HG03521 (cell line): ENCODE results near the gene SAP30.

ENCODE experiments used
- ATAC-seq: cut with Tn5 transposase; IDR thresholded peaks from one replicate; pipeline ENCODE4 v1.9.1; 2021; ENCODE audit warnings: mild to moderate bottlenecking, moderate library complexity; ENCODE audit not compliant: unreplicated experiment

Gene SAP30

GRCh38 chr4:173414456-173414855 is 43.7 kb downstream of the SAP30 start:
- ATAC-seq, result no peak

DNA sequence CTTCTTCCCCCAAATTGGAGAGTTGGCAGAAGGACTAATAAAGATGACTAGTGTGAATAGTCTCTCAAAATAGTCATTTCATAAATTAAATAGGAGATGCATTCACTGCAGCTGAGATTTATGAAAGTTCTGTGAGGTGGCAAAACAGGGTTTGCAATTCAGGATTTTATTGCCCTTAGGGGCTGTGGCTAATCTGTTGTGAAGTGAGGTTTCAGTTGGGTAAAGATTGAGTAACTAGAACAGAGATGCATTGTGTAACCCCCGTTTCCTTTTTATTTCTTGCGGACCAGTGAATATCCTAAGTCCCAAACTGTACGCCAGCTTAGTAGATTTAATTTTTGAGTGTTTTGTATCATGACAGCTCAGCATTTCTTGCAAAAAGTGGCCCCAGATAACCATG is 44.3 kb downstream of the SAP30 start:
- ATAC-seq, result no peak

DNA sequence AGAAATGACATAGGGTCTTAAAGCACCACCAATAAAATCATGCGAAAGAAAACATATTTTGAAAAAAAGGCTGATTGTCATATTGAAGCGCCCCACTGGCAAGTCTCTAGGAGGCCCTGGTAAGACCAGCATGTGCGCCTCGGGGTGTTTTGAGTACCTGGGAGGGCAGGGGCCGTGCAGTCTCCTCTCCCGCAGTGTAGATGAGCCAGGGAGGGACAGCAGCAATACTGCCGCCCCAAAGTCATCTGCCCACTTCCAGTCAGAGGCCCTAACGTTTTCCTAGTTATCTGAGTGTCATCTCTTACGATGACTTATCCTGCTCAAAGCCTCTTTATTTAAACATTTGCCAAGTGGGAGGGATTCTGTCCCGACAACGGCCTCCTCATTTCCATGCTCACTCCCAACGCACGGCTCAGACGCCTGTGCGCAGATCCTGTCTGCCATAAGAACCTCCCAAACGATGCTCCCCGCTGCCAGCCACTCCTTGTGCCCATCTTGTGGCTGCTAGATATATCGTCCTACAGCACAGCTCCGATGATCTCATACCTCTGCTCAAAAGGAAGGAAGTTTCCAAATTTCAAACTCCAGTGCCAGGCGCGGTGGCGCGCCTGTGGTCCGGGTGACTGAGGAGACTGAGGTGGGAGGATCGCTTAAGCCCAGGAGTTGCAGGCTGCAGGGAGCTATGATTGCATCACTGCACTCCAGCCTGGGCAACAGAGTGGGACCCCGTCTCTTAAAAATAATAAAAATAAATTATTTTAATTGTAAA is 45.3 kb downstream of the SAP30 start:
- ATAC-seq, result no peak

GRCh38 chr4:173417833-173418232 is 47.1 kb downstream of the SAP30 start:
- no peak for ATAC-seq

DNA sequence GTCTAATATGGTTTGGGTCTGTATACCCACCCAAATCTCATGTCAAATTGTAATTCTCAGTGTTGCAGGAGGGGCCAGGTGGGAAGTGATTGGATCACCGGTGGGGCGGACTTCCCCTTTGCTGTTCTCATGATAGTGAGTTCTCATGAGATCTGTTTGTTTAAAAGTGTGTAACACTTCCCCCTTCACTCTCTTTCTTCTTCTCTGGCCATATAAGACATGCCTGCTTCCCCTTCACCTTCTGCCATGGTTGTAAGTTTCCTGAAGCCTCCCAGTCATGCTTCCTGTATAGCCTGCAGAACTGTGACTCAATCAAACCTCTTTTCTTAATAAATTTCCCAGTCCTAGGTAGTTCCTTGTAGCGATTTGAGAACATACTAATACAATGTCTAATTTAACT is 47.9 kb downstream of the SAP30 start:
- no peak for ATAC-seq

GRCh38 chr4:173420324-173420752 is 49.6 kb downstream of the SAP30 start:
- ATAC-seq, result no peak

DNA sequence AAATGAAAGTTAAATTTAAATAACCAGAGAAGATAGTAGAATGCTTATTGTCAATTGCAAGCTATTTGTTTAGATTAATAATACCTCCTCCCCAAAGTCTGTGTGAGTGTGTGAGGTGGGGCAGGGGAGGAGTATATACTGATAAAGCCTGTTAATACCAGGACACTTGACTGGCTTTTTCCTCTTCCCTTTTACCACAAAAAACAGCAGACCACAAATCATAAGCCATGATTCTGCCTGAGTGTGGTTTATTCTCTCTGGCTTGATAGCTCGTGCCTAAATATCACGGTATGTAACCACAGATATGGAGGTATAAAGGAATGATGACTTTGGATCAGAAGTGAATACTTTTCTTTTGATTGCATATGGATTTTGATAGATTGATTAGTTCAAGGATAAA is 50.0 kb downstream of the SAP30 start:
- no peak for ATAC-seq

DNA sequence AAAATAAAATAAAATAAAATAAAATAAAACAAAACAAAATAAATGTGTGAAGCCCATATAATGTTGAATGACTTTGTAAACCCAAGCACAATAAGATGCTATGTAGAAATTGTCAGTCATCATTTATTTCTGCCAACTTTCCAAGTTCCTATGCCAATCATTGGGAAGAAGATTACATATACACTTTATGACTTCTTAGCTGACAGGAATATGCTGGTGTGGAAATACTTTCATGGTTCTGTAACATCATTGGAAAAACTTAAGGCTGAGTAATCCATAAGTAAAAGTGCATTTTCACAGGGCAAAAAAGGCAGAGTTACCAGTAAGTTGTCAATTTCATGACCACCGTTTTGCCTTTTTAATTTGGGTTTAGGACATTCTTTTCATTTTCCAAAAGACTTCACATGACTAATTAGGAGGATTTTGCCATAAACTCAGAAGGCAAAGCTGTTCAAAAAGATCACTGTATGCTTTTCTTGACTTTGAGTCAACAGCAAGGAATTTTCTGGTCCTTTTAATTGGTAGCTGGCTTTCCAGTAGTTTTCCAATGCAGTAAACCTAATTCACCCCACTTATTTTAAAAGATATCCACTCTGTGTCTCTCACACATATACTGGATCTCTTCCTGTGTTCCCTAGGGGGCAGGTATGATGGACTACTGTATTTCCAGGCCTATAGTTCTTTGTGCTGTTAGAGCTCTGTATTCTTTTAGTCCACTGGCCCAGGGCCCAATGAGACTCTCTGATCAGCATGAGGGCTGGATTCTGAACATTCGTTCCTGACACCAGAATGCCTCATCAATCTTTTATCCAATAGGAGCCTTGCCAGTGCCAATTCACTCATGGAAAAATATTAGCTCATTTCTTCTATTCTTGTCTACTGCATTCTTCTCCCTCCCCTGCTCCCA is 54.4 kb downstream of the SAP30 start:
- no peak for ATAC-seq

DNA sequence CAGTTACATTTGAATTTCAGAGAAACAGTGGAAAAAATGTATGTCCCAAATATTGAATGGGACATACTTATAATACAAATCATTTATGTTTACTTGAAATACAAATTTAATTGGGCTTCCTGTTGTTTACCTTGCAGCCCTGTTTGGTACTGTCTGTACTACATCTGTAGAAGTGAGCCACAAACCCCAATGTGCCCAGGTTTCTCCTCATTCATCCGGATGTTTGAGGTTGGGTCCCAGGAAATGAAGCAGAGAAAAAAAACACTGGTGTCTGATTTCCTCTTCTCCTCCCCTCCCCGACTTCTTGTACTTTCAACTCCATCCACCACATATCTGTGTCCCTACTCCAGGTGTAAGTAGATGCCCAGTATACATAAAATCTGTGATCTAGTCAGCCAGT is 55.3 kb downstream of the SAP30 start:
- ATAC-seq, result no peak
